HG03280 (cell line): Measurements from ENCODE around the gene HCN3.
A peak's percentile ranks its signal among the peaks of the same experiment; 100 is the strongest.

ENCODE experiments used
- ATAC-seq: cut with Tn5 transposase; IDR thresholded peaks from one replicate; pipeline ENCODE4 v1.9.1; 2021; ENCODE audit warnings: mild to moderate bottlenecking, moderate library complexity; ENCODE audit not compliant: unreplicated experiment

HCN3 gene

GRCh38 chr1:155254228-155254713 is 23.0 kb upstream of the HCN3 start:
- no peak for ATAC-seq

- ATAC-seq, result no peak
Observed at GRCh38 chr1:155254714-155255242, 22.5 kb upstream of the HCN3 start.

- peak; percentile 53 for ATAC-seq
Observed at GRCh38 chr1:155255243-155256007, 21.8 kb upstream of the HCN3 start, which contains the start of gene ENTREP3. Gene ENTREP3, minus strand, starts transcription at chr1:155255483. Its CDS starts 606 bp downstream, at chr1:155254877.

- ATAC-seq, result no peak
Observed at GRCh38 chr1:155256058-155256852, 21.0 kb upstream of the HCN3 start.

GRCh38 chr1:155260276-155260675 is 17.0 kb upstream of the HCN3 start:
- ATAC-seq, result no peak

GRCh38 chr1:155261493-155261851 is 15.8 kb upstream of the HCN3 start:
- ATAC-seq, result no peak

- ATAC-seq, result peak; percentile 95
Observed at GRCh38 chr1:155261852-155262673, 15.2 kb upstream of the HCN3 start, which contains the start of gene SCAMP3. Gene SCAMP3, minus strand, starts transcription at chr1:155262360. Its CDS starts 209 bp downstream, at chr1:155262151.

- ATAC-seq, result no peak
Observed at GRCh38 chr1:155263067-155263466, 14.2 kb upstream of the HCN3 start.

- ATAC-seq, result no peak
Observed at GRCh38 chr1:155266553-155266952, 10.7 kb upstream of the HCN3 start.

DNA sequence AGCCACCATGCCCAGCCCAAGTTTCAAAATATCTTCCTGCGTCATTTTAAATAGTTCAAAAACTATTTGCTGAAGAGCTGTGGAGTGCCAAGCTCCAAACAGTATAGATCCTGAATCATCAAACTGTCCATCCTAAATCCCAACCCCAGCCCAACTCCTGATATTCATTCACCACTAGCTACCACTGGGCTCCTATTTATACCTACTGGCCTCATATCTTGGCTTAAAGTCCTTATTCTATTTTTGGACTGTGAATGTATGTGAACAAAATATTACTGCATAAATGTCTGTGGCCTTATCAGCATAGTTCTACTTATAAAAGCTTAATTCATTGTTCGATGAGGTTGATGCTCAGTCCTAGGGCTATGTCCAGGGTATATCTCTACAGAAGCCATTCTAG is 9.9 kb upstream of the HCN3 start:
- no peak for ATAC-seq

GRCh38 chr1:155268630-155269029 is 8.6 kb upstream of the HCN3 start:
- no peak for ATAC-seq

GRCh38 chr1:155269381-155269780 is 7.9 kb upstream of the HCN3 start:
- no peak for ATAC-seq

DNA sequence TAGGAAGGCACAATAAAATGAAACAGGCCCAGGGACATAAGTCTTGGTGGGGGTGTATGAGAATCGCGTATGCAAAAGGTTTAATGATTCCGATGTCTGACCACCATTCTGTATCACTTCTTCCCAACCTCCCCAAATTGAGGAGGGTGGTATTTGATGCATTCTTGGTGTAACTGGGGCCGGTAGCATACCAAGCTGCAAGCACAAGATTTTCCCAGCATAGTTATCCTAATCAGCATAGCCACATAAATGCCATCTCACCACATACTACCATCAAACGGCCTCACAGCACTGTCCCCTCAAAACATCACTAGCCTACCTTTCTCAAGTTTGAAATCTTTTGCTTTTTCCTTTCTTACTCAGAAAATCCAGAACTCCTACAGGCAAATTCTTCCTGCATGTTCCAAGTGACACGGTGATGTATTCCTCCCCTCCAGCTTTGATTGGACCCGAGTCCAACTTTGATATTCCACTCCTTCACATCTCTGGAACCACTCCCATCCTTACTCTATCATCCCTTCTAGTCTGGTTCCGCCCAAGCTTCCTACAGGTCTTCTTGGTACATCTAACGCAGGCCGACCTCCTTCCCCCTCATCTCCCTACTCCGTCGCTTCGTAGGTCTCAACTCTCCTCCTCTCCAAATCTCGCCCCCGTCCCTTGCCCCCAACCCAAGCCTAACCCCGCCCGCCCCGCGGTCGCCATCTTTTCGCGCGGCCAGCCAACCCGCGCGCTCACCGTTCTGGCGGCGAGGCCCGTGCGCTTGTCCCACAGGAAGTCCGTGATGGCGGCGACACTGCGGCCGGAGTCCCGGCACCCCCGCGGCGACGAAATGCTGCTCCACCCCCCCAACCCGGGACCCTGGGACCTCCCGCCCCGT is 4.6 kb upstream of the HCN3 start:
- peak; percentile 32 for ATAC-seq

DNA sequence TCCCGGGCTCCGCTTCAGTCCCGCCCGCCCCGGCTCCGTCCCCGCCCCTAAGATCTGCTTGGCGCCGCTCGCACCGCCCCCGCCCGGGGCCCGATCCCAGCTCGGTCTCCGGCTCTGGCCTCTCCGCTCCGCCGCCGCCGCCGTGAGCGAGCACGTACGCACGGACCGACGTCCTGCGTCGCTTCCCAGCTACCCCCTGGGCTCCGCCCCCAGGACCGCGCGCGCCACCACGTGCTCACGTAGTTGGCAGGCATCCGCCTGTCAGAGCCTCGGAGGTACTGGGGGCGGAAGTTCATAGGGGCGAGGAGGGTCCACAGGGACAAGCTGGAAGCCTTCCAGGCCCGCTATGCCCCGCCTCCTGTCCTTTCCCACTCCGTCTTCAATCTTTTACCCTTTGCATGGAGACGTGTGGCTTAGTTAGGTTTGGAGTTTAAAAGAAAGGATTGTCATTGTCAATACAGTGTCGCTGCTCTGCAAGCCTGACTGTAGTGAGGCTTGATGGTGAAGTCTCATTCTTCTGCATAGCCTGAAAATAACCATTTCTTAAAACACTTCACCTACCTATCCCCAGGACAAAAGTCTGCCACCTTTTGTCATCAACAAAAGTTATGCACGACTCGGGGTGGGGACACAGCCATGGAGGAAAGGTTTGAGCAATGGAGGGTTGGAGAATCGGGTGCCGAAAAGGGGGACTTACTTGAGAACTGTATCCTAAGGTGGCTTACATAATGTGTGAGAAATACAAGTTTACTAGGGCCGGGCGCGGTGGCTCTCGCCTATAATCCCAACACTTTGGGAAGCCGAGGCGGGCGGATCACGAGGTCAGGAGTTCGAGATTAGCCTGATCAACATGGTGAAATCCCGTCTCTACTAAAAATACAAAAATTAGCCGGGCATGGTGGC is 3.7 kb upstream of the HCN3 start, which contains the start of gene CLK2:
TSS of gene CLK2 (minus strand) at position 162 of the 903 bp plus-strand sequence. CDS start 2,527 bp downstream, outside the sequence.
- ATAC-seq, result peak; percentile 83

GRCh38 chr1:155277902-155278688 is 832 bp downstream of the HCN3 start:
- no peak for ATAC-seq

DNA sequence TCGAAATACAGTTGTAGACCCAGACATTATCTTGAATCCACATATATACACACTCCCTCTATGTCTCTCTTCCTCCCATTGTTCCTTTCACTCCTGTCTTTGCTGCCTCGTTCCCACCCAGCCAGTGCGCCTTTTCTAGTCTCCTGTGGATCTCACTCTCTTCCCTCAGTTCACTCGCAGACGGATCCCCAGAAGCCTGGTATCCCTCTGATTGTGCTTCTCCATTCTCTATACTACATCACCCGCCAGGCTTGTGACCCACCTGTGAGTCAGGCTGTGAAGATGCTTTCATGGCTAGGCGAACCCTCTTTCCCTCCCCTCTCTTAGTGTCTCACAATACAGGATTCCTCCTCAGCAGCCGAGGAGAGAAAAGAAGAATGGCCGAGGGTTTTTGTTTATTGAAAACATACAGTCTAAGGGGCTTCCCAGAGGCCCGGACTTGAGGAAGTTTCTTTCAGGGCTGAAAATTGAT is 1.5 kb downstream of the HCN3 start:
- no peak for ATAC-seq

GRCh38 chr1:155279268-155279667 is 2.0 kb downstream of the HCN3 start:
- no peak for ATAC-seq
